GM15510 (cell line): ENCODE measurements around the gene MAST4.

Experiments used
- POLR2A ChIP-seq: IDR thresholded peaks from 3 replicates; pipeline ENCODE4 v1.6.1; 2011; ENCODE audit warnings: borderline replicate concordance; ENCODE audit not compliant: insufficient read length; ENCODE audit errors: extremely low read depth

MAST4 gene

GRCh38 chr5:66863243-66864170 is 267.3 kb downstream of the MAST4 start:
- TF ChIP-seq POLR2A = no peak

- TF ChIP-seq POLR2A = no peak
Measured at GRCh38 chr5:66864240-66864884, 268.2 kb downstream of the MAST4 start.

- no peak for TF ChIP-seq POLR2A
Measured at GRCh38 chr5:66867618-66868322, 271.6 kb downstream of the MAST4 start.

GRCh38 chr5:66869347-66869746 is 273.2 kb downstream of the MAST4 start:
- TF ChIP-seq POLR2A = no peak

- TF ChIP-seq POLR2A = no peak
Measured at GRCh38 chr5:66870708-66871107, 274.5 kb downstream of the MAST4 start.

GRCh38 chr5:66871651-66872050 is 275.5 kb downstream of the MAST4 start:
- no peak for TF ChIP-seq POLR2A

GRCh38 chr5:66872736-66873331 is 276.6 kb downstream of the MAST4 start:
- TF ChIP-seq POLR2A = no peak

- no peak for TF ChIP-seq POLR2A
Measured at GRCh38 chr5:66874004-66874403, 277.8 kb downstream of the MAST4 start.

- TF ChIP-seq POLR2A = no peak
Measured at GRCh38 chr5:66875315-66875714, 279.1 kb downstream of the MAST4 start.

GRCh38 chr5:66876266-66876807 is 280.1 kb downstream of the MAST4 start:
- no peak for TF ChIP-seq POLR2A

- TF ChIP-seq POLR2A = no peak
Measured at GRCh38 chr5:66877843-66878242, 281.6 kb downstream of the MAST4 start.

- no peak for TF ChIP-seq POLR2A
Measured at GRCh38 chr5:66880401-66880800, 284.2 kb downstream of the MAST4 start.

- no peak for TF ChIP-seq POLR2A
Measured at GRCh38 chr5:66881480-66882161, 285.4 kb downstream of the MAST4 start.

- no peak for TF ChIP-seq POLR2A
Measured at GRCh38 chr5:66882606-66883227, 286.5 kb downstream of the MAST4 start.

GRCh38 chr5:66884564-66885243 is 288.5 kb downstream of the MAST4 start:
- TF ChIP-seq POLR2A = no peak
